GM10847 (cell line): ENCODE results near the gene EHMT1.

Experiments used
- POLR2A ChIP-seq: IDR thresholded peaks from 2 replicates; pipeline ENCODE4 v1.6.1; 2011; ENCODE audit not compliant: insufficient read length; ENCODE audit errors: extremely low read depth

Gene EHMT1

GRCh38 chr9:137648396-137648795 lies 29.6 kb downstream of the EHMT1 start:
- no peak for TF ChIP-seq POLR2A

GRCh38 chr9:137649553-137649952 lies 30.7 kb downstream of the EHMT1 start:
- no peak for TF ChIP-seq POLR2A

GRCh38 chr9:137650259-137650658 lies 31.5 kb downstream of the EHMT1 start:
- TF ChIP-seq POLR2A = no peak

- TF ChIP-seq POLR2A = no peak
These were observed 32.0 kb downstream of the EHMT1 start for GRCh38 chr9:137650779-137651178.

GRCh38 chr9:137656416-137656815 lies 37.6 kb downstream of the EHMT1 start:
- no peak for TF ChIP-seq POLR2A

GRCh38 chr9:137657606-137658005 lies 38.8 kb downstream of the EHMT1 start:
- TF ChIP-seq POLR2A = no peak

- no peak for TF ChIP-seq POLR2A
These were observed 40.0 kb downstream of the EHMT1 start for GRCh38 chr9:137658781-137659180.

GRCh38 chr9:137660144-137660543 lies 41.3 kb downstream of the EHMT1 start:
- TF ChIP-seq POLR2A = no peak

- TF ChIP-seq POLR2A = no peak
These were observed 44.8 kb downstream of the EHMT1 start for GRCh38 chr9:137663584-137663983.

- TF ChIP-seq POLR2A = no peak
These were observed 45.9 kb downstream of the EHMT1 start for GRCh38 chr9:137664676-137665075.

GRCh38 chr9:137665226-137665625 lies 46.4 kb downstream of the EHMT1 start:
- TF ChIP-seq POLR2A = no peak

GRCh38 chr9:137665697-137666512 lies 47.1 kb downstream of the EHMT1 start:
- no peak for TF ChIP-seq POLR2A

- TF ChIP-seq POLR2A = no peak
These were observed 47.7 kb downstream of the EHMT1 start for GRCh38 chr9:137666513-137666822.

GRCh38 chr9:137666955-137667670 lies 48.3 kb downstream of the EHMT1 start:
- TF ChIP-seq POLR2A = no peak

GRCh38 chr9:137668203-137668602 lies 49.4 kb downstream of the EHMT1 start:
- TF ChIP-seq POLR2A = no peak

GRCh38 chr9:137669261-137669672 lies 50.5 kb downstream of the EHMT1 start:
- no peak for TF ChIP-seq POLR2A

GRCh38 chr9:137670391-137671195 lies 51.8 kb downstream of the EHMT1 start:
- no peak for TF ChIP-seq POLR2A

GRCh38 chr9:137671196-137671538 lies 52.4 kb downstream of the EHMT1 start:
- no peak for TF ChIP-seq POLR2A
